Activated CD8-positive, alpha-beta memory T cell treated with anti-CD3 and anti-CD28 coated beads, Interleukin-2, amount 50 U/mL, for 1 hour (primary cell): ENCODE data around the gene ARID3A.
"Not testable (repeated sequence)": the region's sequence is repeated elsewhere in the genome, so short reads cannot be mapped to it uniquely, and the experiment has no call there.

ENCODE experiments used
- DNase-seq: peaks from one replicate; pipeline ENCODE4 v3.0.0-alpha.2; 2020; ENCODE audit errors: extremely low read depth

The ARID3A gene

DNA sequence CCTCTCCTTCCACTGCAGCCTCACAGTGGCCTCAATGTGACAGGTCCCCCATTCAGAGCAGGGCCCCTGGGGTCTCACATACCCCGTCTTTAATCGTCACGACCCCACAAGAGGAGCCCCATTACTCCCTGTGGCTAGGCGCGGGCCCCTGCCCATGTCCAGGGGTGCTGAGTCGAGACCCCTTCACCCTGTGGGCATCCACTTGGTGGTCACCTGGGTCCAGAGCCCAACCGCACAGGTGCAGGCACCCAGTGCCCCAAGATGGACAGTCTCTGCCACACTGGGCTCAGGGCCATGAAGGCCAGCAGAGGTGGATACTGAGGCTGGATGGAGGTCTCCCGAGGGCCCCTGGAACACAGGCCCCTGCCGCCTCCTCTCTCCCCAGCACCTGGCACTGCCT is 92.1 kb downstream of the ARID3A start:
- DNase-seq = no peak

GRCh38 chr19:1018393-1018792 is 92.6 kb downstream of the ARID3A start:
- DNase-seq = no peak

DNA sequence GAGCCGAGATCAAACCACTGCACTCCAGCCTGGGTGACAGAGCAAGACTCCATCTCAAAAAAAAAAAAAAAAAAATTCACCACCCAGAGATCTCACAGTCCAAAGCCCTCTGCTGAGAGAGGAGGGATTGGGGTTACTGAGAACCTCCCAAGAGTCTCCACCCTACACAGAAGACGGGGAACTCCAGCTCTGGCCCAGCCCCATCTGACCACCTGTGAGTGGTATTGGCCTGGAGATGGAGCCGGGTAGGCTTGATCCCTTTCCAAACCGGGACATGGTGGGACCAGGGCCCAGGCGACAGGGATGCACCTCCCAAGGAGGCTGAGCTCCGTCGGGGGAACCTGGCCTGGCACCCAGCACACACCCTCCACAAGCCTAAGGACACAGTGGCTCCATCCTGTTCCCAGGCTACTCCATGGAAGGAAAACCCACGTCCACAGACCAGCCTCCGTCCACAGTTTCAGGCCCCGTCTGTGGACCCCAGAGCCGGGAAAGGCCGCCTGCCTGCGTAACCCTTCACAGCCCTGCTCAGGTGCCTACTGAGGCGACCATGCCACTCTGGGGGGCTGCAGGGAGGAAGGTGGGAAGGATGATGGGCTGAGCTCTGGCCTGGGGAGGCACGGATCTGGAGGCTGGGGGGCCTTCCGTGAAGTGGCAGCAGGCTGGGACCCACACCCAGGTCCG is 93.2 kb downstream of the ARID3A start:
- no peak for DNase-seq

- DNase-seq = no peak
Observed at GRCh38 chr19:1019616-1019961, 93.8 kb downstream of the ARID3A start.

GRCh38 chr19:1019980-1020867 is 94.4 kb downstream of the ARID3A start:
- no peak for DNase-seq

GRCh38 chr19:1020868-1021425 is 95.1 kb downstream of the ARID3A start, which contains the start of gene TMEM259:
TMEM259 (minus strand) TSS chr19:1021123; CDS start chr19:1020996, 127 bp downstream.
- DNase-seq = peak; percentile 98

DNA sequence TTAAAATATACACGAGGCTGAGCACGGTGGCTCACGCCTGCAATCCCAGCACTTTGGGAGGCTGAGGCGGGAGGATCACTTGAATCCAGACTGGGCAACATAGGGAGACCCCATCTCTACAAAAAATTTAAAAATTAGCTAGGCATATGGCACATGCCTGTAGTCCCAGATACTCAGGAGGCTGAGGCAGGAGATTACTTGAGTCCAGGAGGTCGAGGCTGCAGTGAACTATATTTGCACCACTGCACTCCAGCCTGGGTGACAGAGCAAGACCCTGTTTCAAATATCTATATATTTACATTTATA is 98.0 kb downstream of the ARID3A start:
- not testable (repeated sequence) for DNase-seq

- DNase-seq = not testable (repeated sequence)
Observed at GRCh38 chr19:1025080-1025479, 99.2 kb downstream of the ARID3A start.
